GM12891 (cell line): Measurements from ENCODE around the gene DOCK6.

Experiments used
- POLR2A ChIP-seq: IDR thresholded peaks from 2 replicates; pipeline ENCODE4 v1.6.1; 2011; ENCODE audit warnings: low read depth, low read length, control low read depth
- POLR2AphosphoS5 ChIP-seq: IDR thresholded peaks from 2 replicates; pipeline ENCODE4 v1.6.1; 2011; ENCODE audit warnings: low read depth, low read length, control low read depth
- POU2F2 ChIP-seq: IDR thresholded peaks from 2 replicates; pipeline ENCODE4 v1.6.1; 2011; ENCODE audit warnings: low read depth, mild to moderate bottlenecking, control low read depth, low read length, moderate library complexity
- SPI1 ChIP-seq: IDR thresholded peaks from 2 replicates; pipeline ENCODE4 v1.6.1; 2011; ENCODE audit warnings: low read depth, low read length, control low read depth

GRCh38 chr19:11169896-11170678, 92.2 kb downstream of the DOCK6 start:
- TF ChIP-seq POLR2AphosphoS5 (no peak), POU2F2 (no peak), POLR2A (no peak), SPI1 (no peak)
